ENCODE results near the gene P2RY6. TPM values are rescaled to one million over a fixed set of nuclear protein-coding genes. Genes with fewer than 3 reads are reported as not detected.

P2RY6 gene
- total RNA-seq, 2 experiments from 2014 or later, result not detected

GRCh38 chr11:73295241-73295995 lies 23.3 kb downstream of the P2RY6 start:
- H3K27me3 Mint-ChIP-seq, result peaks cover 7% of the 10 kb centered on the region
- H3K27me3 ChIP-seq (ENCODE audit: control insufficient read depth in 1 of 2, insufficient read depth in 2 of 2, low read length in 2 of 2), result no peaks in the 10 kb centered on the region
- ChIA-PET CTCF (interaction anchor here (1.5 kb wide), 1 partner anchor 40 kb away, joined by 6 read pairs; no protein-coding TSS in a partner anchor), POLR2A (no interaction called here)
- H3K4me1 Mint-ChIP-seq (ENCODE audit: low read depth), result no peaks in the 10 kb centered on the region
- H3K27ac Mint-ChIP-seq, result no peak overlapping the region
- DNase-seq, result peak; percentile 56 to 82 (median 68)
- peak; percentile 89 for TF ChIP-seq CTCF (IDR thresholded peaks at IDR 0.05)
- no peaks in the 10 kb centered on the region for H3K9me3 Mint-ChIP-seq
- no peaks in the 10 kb centered on the region for H3K36me3 ChIP-seq (ENCODE audit: insufficient read depth, low read length)
- no peak overlapping the region for H3K4me3 ChIP-seq (ENCODE audit: low read length)
- H3K4me3 Mint-ChIP-seq, result no peak overlapping the region
- H3K4me1 ChIP-seq (ENCODE audit: insufficient read depth, low read length), result peaks cover 3% of the 10 kb centered on the region
- no peak overlapping the region for H3K27ac ChIP-seq (ENCODE audit: low read depth in 1 of 2, low read length in 2 of 2)
- intact Hi-C loops (cut with DNase I, micrococcal nuclease), result loop anchor here (2.0 to 5.0 kb wide), 2 partner anchors 39 to 42 kb away; no protein-coding TSS in a partner anchor
- peak; percentile 87 for ATAC-seq (ENCODE audit: poor library complexity)
- H3K36me3 Mint-ChIP-seq (ENCODE audit: low read depth), result no peaks in the 10 kb centered on the region
- H3K9me3 ChIP-seq (ENCODE audit: control insufficient read depth in 1 of 2, insufficient read depth in 1 of 2, low read length in 2 of 2), result no peaks in the 10 kb centered on the region

DNA sequence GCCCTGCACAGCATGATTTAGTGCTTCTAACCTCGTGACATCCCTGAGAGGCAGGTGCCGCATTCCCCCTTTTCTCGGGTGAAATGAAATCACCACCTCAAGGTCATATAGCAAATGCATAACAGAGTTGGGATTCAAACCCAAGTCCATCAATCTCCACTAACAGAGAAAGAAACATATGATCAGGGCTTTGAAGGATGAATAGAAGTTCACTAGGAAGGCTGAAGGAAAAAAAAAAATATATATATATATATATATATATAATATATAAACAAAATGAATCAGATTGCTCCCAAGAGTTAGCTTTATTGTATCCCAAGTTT lies 23.8 kb downstream of the P2RY6 start:
- Mint-ChIP-seq H3K9me3 (no peaks in the 10 kb centered on the region), H3K27me3 (peaks cover 7% of the 10 kb centered on the region), H3K4me1 (ENCODE audit: low read depth) (no peaks in the 10 kb centered on the region), H3K27ac (no peak overlapping the region), H3K4me3 (no peak overlapping the region), H3K36me3 (ENCODE audit: low read depth) (no peaks in the 10 kb centered on the region)
- H3K27ac ChIP-seq (ENCODE audit: low read depth in 1 of 2, low read length in 2 of 2), result no peak overlapping the region
- H3K4me1 ChIP-seq (ENCODE audit: insufficient read depth, low read length), result peaks cover 3% of the 10 kb centered on the region
- intact Hi-C loops (cut with DNase I, micrococcal nuclease), result loop anchor here (2.0 to 5.0 kb wide), 2 partner anchors 39 to 41 kb away; no protein-coding TSS in a partner anchor
- DNase-seq (no peak), ATAC-seq (ENCODE audit: poor library complexity) (no peak)
- TF ChIP-seq CTCF (IDR thresholded peaks at IDR 0.05), result no peak
- H3K4me3 ChIP-seq (ENCODE audit: low read length), result no peak overlapping the region
- H3K9me3 ChIP-seq (ENCODE audit: control insufficient read depth in 1 of 2, insufficient read depth in 1 of 2, low read length in 2 of 2), result no peaks in the 10 kb centered on the region
- POLR2A ChIA-PET, result no interaction called here
- CTCF ChIA-PET, result no interaction called here
- no peaks in the 10 kb centered on the region for H3K36me3 ChIP-seq (ENCODE audit: insufficient read depth, low read length)
- H3K27me3 ChIP-seq (ENCODE audit: control insufficient read depth in 1 of 2, insufficient read depth in 2 of 2, low read length in 2 of 2), result no peaks in the 10 kb centered on the region

DNA sequence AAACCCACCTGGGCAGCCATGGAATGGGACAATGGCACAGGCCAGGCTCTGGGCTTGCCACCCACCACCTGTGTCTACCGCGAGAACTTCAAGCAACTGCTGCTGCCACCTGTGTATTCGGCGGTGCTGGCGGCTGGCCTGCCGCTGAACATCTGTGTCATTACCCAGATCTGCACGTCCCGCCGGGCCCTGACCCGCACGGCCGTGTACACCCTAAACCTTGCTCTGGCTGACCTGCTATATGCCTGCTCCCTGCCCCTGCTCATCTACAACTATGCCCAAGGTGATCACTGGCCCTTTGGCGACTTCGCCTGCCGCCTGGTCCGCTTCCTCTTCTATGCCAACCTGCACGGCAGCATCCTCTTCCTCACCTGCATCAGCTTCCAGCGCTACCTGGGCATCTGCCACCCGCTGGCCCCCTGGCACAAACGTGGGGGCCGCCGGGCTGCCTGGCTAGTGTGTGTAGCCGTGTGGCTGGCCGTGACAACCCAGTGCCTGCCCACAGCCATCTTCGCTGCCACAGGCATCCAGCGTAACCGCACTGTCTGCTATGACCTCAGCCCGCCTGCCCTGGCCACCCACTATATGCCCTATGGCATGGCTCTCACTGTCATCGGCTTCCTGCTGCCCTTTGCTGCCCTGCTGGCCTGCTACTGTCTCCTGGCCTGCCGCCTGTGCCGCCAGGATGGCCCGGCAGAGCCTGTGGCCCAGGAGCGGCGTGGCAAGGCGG lies 24.5 kb downstream of the P2RY6 start:
- TF ChIP-seq CTCF (IDR thresholded peaks at IDR 0.05), result no peak
- POLR2A ChIA-PET, result no interaction called here
- no peak for ATAC-seq (ENCODE audit: poor library complexity)

More for the DNA sequence above, 24.5 kb downstream of the P2RY6 start:
- Histone ChIP-seq H3K4me3 (ENCODE audit: low read length) (no peak overlapping the region), H3K9me3 (ENCODE audit: control insufficient read depth in 1 of 2, insufficient read depth in 1 of 2, low read length in 2 of 2) (no peaks in the 10 kb centered on the region), H3K36me3 (ENCODE audit: insufficient read depth, low read length) (no peaks in the 10 kb centered on the region), H3K27ac (ENCODE audit: low read depth in 1 of 2, low read length in 2 of 2) (no peak overlapping the region), H3K27me3 (ENCODE audit: control insufficient read depth in 1 of 2, insufficient read depth in 2 of 2, low read length in 2 of 2) (no peaks in the 10 kb centered on the region), H3K4me1 (ENCODE audit: insufficient read depth, low read length) (peaks cover 3% of the 10 kb centered on the region)
- no peaks in the 10 kb centered on the region for H3K9me3 Mint-ChIP-seq
- H3K27ac Mint-ChIP-seq, result no peak overlapping the region
- CTCF ChIA-PET, result no interaction called here
- no peaks in the 10 kb centered on the region for H3K4me1 Mint-ChIP-seq (ENCODE audit: low read depth)
- DNase-seq, result no peak
- intact Hi-C loops (cut with DNase I, micrococcal nuclease), result loop anchor here in 1 of 2 experiments (5.0 kb wide), 1 partner anchor 41 kb away; no protein-coding TSS in a partner anchor
- H3K27me3 Mint-ChIP-seq, result peaks cover 7% of the 10 kb centered on the region
- no peaks in the 10 kb centered on the region for H3K36me3 Mint-ChIP-seq (ENCODE audit: low read depth)
- H3K4me3 Mint-ChIP-seq, result no peak overlapping the region
